Epithelial cell of prostate (primary cell): ENCODE data around the gene PCA3.
"Not testable (repeated sequence)": the region's sequence is repeated elsewhere in the genome, so short reads cannot be mapped to it uniquely, and the experiment has no call there.

Source experiments
- DNase-seq: peaks from one replicate; pipeline ENCODE4 v3.0.0-alpha.2; 2011; ENCODE audit warnings: low read depth, low spot score
- H3K27ac ChIP-seq: fragments of 450-650 bp; 2 replicates; pipeline ENCODE4 v1.5.1; 2017; ENCODE audit warnings: mild to moderate bottlenecking

Gene PCA3

GRCh38 chr9:76764138-76764537, at the start of gene PCA3:
Gene PCA3 (plus strand): TSS chr9:76764438.
- H3K27ac ChIP-seq = no peak within 1 kb of the TSS
- DNase-seq = no peak

- no peak overlapping the region for H3K27ac ChIP-seq
- DNase-seq = no peak
Observed at GRCh38 chr9:76716085-76716672, 48.1 kb upstream of the PCA3 start.

- no peak overlapping the region for H3K27ac ChIP-seq
- no peak for DNase-seq
Observed at GRCh38 chr9:76717176-76717575, 47.1 kb upstream of the PCA3 start.

GRCh38 chr9:76717613-76718012, 46.6 kb upstream of the PCA3 start:
- DNase-seq = no peak
- no peak overlapping the region for H3K27ac ChIP-seq

- no peak overlapping the region for H3K27ac ChIP-seq
- DNase-seq = no peak
Observed at GRCh38 chr9:76718166-76718565, 46.1 kb upstream of the PCA3 start.

GRCh38 chr9:76720245-76720644, 44.0 kb upstream of the PCA3 start:
- H3K27ac ChIP-seq = no peak overlapping the region
- DNase-seq = no peak

- DNase-seq = no peak
- H3K27ac ChIP-seq = no peak overlapping the region
Observed at GRCh38 chr9:76725011-76725546, 39.2 kb upstream of the PCA3 start.

GRCh38 chr9:76725885-76726284, 38.4 kb upstream of the PCA3 start:
- no peak for DNase-seq

GRCh38 chr9:76729116-76729515, 35.1 kb upstream of the PCA3 start:
- DNase-seq = no peak
- no peak overlapping the region for H3K27ac ChIP-seq

More at GRCh38 chr9:76725885-76726284, 38.4 kb upstream of the PCA3 start:
- no peak overlapping the region for H3K27ac ChIP-seq

- no peak overlapping the region for H3K27ac ChIP-seq
- DNase-seq = no peak
Observed at GRCh38 chr9:76729980-76730737, 34.1 kb upstream of the PCA3 start.

- no peak for DNase-seq
- no peak overlapping the region for H3K27ac ChIP-seq
Observed at GRCh38 chr9:76730801-76731200, 33.4 kb upstream of the PCA3 start.

GRCh38 chr9:76732341-76732958, 31.8 kb upstream of the PCA3 start:
- DNase-seq = no peak
- no peak overlapping the region for H3K27ac ChIP-seq

- DNase-seq = no peak
- H3K27ac ChIP-seq = no peak overlapping the region
Observed at GRCh38 chr9:76733096-76733495, 31.1 kb upstream of the PCA3 start.

GRCh38 chr9:76734716-76735115, 29.5 kb upstream of the PCA3 start:
- H3K27ac ChIP-seq = no peak overlapping the region
- no peak for DNase-seq

GRCh38 chr9:76737154-76737902, 26.9 kb upstream of the PCA3 start:
- H3K27ac ChIP-seq = no peak overlapping the region
- DNase-seq = no peak

- H3K27ac ChIP-seq = no peak overlapping the region
- DNase-seq = no peak
Observed at GRCh38 chr9:76738402-76738801, 25.8 kb upstream of the PCA3 start.

GRCh38 chr9:76741524-76741923, 22.7 kb upstream of the PCA3 start:
- H3K27ac ChIP-seq = no peak overlapping the region

GRCh38 chr9:76742890-76743289, 21.3 kb upstream of the PCA3 start:
- not testable (repeated sequence) for DNase-seq, H3K27ac ChIP-seq

More at GRCh38 chr9:76741524-76741923, 22.7 kb upstream of the PCA3 start:
- DNase-seq = no peak

GRCh38 chr9:76743931-76744330, 20.3 kb upstream of the PCA3 start:
- DNase-seq = no peak
- H3K27ac ChIP-seq = no peak overlapping the region

GRCh38 chr9:76744336-76744735, 19.9 kb upstream of the PCA3 start:
- no peak for DNase-seq
- no peak overlapping the region for H3K27ac ChIP-seq

- no peak for DNase-seq
- no peak overlapping the region for H3K27ac ChIP-seq
Observed at GRCh38 chr9:76751001-76751400, 13.2 kb upstream of the PCA3 start.
